Endothelial cell of umbilical vein (primary cell): Measurements from ENCODE around the gene PRLR. TPM values are rescaled to one million over a fixed set of nuclear protein-coding genes. Genes with fewer than 3 reads are reported as not detected.

Experiments
- BruUV-seq: library from RNA; stranded (reverse); fragments of 400-500 nt; replicated peaks from 2 replicates; lab custom pipeline; 2021; lab: Mats Ljungman, UMichigan
- CTCF ChIA-PET: fragments of 300-600, 350-600 bp; sonication (Branson Sonifier 250); formaldehyde crosslinking; loops from one replicate; lab custom pipeline; 2021; ENCODE audit warnings: antibody characterized with exemption, inconsistent platforms; lab: Charles Lee
- POLR2A ChIA-PET: fragments of 300-600, 350-600 bp; sonication (Branson Sonifier 250); formaldehyde crosslinking; loops from one replicate; lab custom pipeline; 2021; ENCODE audit warnings: antibody characterized with exemption, inconsistent platforms; lab: Charles Lee
- DNase-seq: peaks from one replicate; pipeline ENCODE4 v3.0.0-alpha.2; 2011; ENCODE audit warnings: low read depth, low spot score
- FAIRE-seq: peaks from 2 replicates; lab custom pipeline; 2011; peaks lifted over from hg19 to GRCh38; lab: Jason Lieb, UNC
- H2AFZ ChIP-seq: 2 replicates; pipeline ENCODE4 v1.6.0; 2012; ENCODE audit warnings: low read depth, low read length, control low read depth, inconsistent platforms
- H3K27ac ChIP-seq: 2 replicates; pipeline ENCODE4 v1.5.1; 2011; ENCODE audit warnings: low read depth, mild to moderate bottlenecking, control low read depth, low read length, moderate library complexity; ENCODE audit not compliant: insufficient read depth
- H3K27me3 ChIP-seq, 2 experiments: 2 replicates each; pipeline versions ENCODE4 v1.6.0 to v1.6.1; 2011; ENCODE audit warnings: low read length in 2 of 2, mixed read lengths in 1 of 2; ENCODE audit not compliant: control insufficient read depth in 2 of 2, insufficient read depth in 2 of 2
- H3K36me3 ChIP-seq, 2 experiments: 2 replicates in 1 of 2; 3 replicates in 1 of 2; pipeline ENCODE4 v1.5.1; 2011; ENCODE audit warnings: low read length in 2 of 2, mild to moderate bottlenecking in 1 of 2, moderate library complexity in 1 of 2; ENCODE audit not compliant: control insufficient read depth in 2 of 2, insufficient read depth in 2 of 2; ENCODE audit errors: extremely low read depth in 1 of 2
- H3K4me1 ChIP-seq: 3 replicates; pipeline ENCODE4 v1.5.1; 2011; ENCODE audit warnings: mild to moderate bottlenecking, low read length; ENCODE audit not compliant: control insufficient read depth, insufficient read depth; ENCODE audit errors: extremely low read depth
- H3K4me2 ChIP-seq: 2 replicates; pipeline ENCODE4 v1.6.1; 2011; ENCODE audit warnings: low read length, control low read depth, mixed read lengths; ENCODE audit not compliant: insufficient read depth
- H3K4me3 ChIP-seq, 3 experiments: fragments of 200-600 bp in 1 of 3; sonication (generic), shearing (Covaris generic) in 1 of 3; replicated peaks in 1 of 3; 2 replicates each; pipeline ENCODE4 v1.5.1; 2011 to 2016; ENCODE audit warnings: control low read depth in 3 of 3, low read length in 3 of 3, mild to moderate bottlenecking in 2 of 3, inconsistent platforms in 1 of 3, low read depth in 1 of 3, moderate library complexity in 1 of 3; ENCODE audit not compliant: insufficient read depth in 1 of 3
- H3K79me2 ChIP-seq: 2 replicates; pipeline ENCODE4 v1.6.0; 2012; ENCODE audit warnings: low read length, inconsistent platforms; ENCODE audit not compliant: control insufficient read depth, insufficient read depth
- H3K9ac ChIP-seq: replicated peaks from 2 replicates; pipeline ENCODE3; 2011; ENCODE audit warnings: low read length, control low read depth; ENCODE audit not compliant: insufficient read depth; ENCODE audit errors: extremely low read depth
- H3K9me1 ChIP-seq: replicated peaks from 3 replicates; pipeline ENCODE4 v1.6.0; 2011; ENCODE audit warnings: mild to moderate bottlenecking, low read length; ENCODE audit not compliant: control insufficient read depth, insufficient read depth; ENCODE audit errors: extremely low read depth
- H3K9me3 ChIP-seq: replicated peaks from 2 replicates; pipeline ENCODE4 v1.5.1; 2012; ENCODE audit warnings: low read length, inconsistent platforms; ENCODE audit not compliant: control insufficient read depth, insufficient read depth
- H4K20me1 ChIP-seq: replicated peaks from 2 replicates; pipeline ENCODE3; 2011; ENCODE audit warnings: mild to moderate bottlenecking, low read length; ENCODE audit not compliant: control insufficient read depth, insufficient read depth; ENCODE audit errors: extremely low read depth
- EZH2 ChIP-seq: IDR thresholded peaks from 2 replicates; pipeline ENCODE4 v1.6.1; 2012; ENCODE audit warnings: borderline replicate concordance, low read depth, mild to moderate bottlenecking, moderate library complexity, low read length, inconsistent platforms; ENCODE audit not compliant: severe bottlenecking
- FOS ChIP-seq: IDR thresholded peaks from 2 replicates; pipeline ENCODE4 v1.6.1; 2011; ENCODE audit warnings: mild to moderate bottlenecking, low read length, moderate library complexity, borderline replicate concordance; ENCODE audit not compliant: insufficient read depth
- GATA2 ChIP-seq: IDR thresholded peaks from 2 replicates; pipeline ENCODE4 v1.7.0; 2011; ENCODE audit warnings: low read depth, mild to moderate bottlenecking, moderate library complexity, mixed read lengths, low read length; ENCODE audit not compliant: insufficient read length, insufficient read depth
- JUN ChIP-seq: IDR thresholded peaks from 2 replicates; pipeline ENCODE4 v1.6.1; 2011; ENCODE audit warnings: borderline replicate concordance, low read depth; ENCODE audit not compliant: insufficient read length, insufficient read depth
- MYC ChIP-seq: IDR thresholded peaks from one replicate; pipeline ENCODE4 v1.6.1; 2011; ENCODE audit warnings: mild to moderate bottlenecking, low read depth, low read length
- POLR2A ChIP-seq: IDR thresholded peaks from 2 replicates; pipeline ENCODE4 v1.6.1; 2012; ENCODE audit warnings: low read depth, mild to moderate bottlenecking, control low read depth, low read length
- POLR2AphosphoS5 ChIP-seq: IDR thresholded peaks from 2 replicates; pipeline ENCODE4 v1.6.1; 2012; ENCODE audit warnings: low read depth, mild to moderate bottlenecking, control low read depth, low read length, moderate library complexity; ENCODE audit not compliant: insufficient read depth
- dilution Hi-C: fragments of 300-500 bp; cut with MboI; formaldehyde crosslinking; loops from one replicate; pipeline ENCODE4 v1.15.0; 2019; ENCODE audit warnings: low sequenced_read_pairs; ENCODE audit not compliant: extremely low pct_ligation_motif_present
- intact Hi-C: fragments of 100-400 bp; cut with micrococcal nuclease; formaldehyde crosslinking; loops from one replicate; pipeline ENCODE4 v1.10.0; 2022
- polyA plus RNA-seq, 4 experiments: library from polyadenylated mRNA; depleted of rRNA in 3 of 4; stranded (reverse) in 3 of 4; unstranded in 1 of 4; fragments of >200 nt; gene quantifications; 2 replicates each; pipeline versions ENCODE4 v1.2.1 to v1.2.3, GENCODE V29; 2011 to 2012; ENCODE audit warnings: missing spikeins in 1 of 4
- total RNA-seq: library from RNA; stranded (reverse); gene quantifications from 2 replicates; pipeline ENCODE4 v1.2.3, GENCODE V29; 2021
- TF ChIP-seq, protein P1 (sequence below): IDR thresholded peaks from 2 replicates; pipeline ENCODE4 v1.6.1; 2011; ENCODE audit not compliant: insufficient read depth, insufficient read length
- TF ChIP-seq, protein P2 (sequence below), 2 donors: IDR thresholded peaks; 1 replicate in 1 of 2; 2 replicates in 1 of 2; pipeline ENCODE4 v1.5.1; 2011; ENCODE audit warnings: low read length in 2 of 2, mild to moderate bottlenecking in 2 of 2, moderate library complexity in 2 of 2, control low read depth in 1 of 2, inconsistent platforms in 1 of 2, low read depth in 1 of 2; ENCODE audit not compliant: insufficient read depth in 1 of 2; ENCODE audit errors: extremely low read depth in 1 of 2

PRLR gene
- total and polyA plus RNA-seq, 2 donors (not counting 3 experiments of a cell fraction or from before 2014, with no cell fraction given): not detected

DNA sequence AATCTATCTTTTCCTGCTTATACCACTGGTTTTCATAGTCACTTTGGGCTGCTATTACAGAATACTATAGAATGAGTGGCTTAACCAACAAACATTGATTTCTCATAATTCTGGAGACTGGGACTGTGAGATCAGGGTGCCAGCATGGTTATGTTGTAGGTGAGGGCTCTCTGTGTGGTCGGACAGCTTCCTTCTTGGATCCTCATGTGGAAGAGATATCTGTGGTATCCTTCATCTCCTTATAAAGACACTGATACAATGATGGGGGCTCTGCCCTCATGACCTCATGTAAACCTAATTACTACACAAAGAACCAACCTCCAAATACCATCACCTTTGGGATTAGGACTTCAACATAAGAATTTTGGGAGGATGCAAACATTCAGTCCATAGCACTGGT is 13.9 kb upstream of the PRLR start:
- ChIA-PET CTCF (no interaction called here), POLR2A (no interaction called here)
- Histone ChIP-seq H3K36me3 (no peaks in the 10 kb centered on the region), H3K27me3 (no peaks in the 10 kb centered on the region), H3K9me3 (no peaks in the 10 kb centered on the region), H3K9me1 (no peaks in the 10 kb centered on the region), H3K9ac (no peak overlapping the region), H4K20me1 (no peaks in the 10 kb centered on the region), H3K27ac (no peak overlapping the region), H3K4me2 (no peak overlapping the region), H3K79me2 (no peaks in the 10 kb centered on the region), H3K4me1 (no peaks in the 10 kb centered on the region), H3K4me3 (no peak overlapping the region), H2AFZ (no peak overlapping the region)
- DNase-seq (no peak), FAIRE-seq (no peak)
- BruUV-seq: no TSS peak
- intact Hi-C loops: no loop called here
- TF ChIP-seq JUN: no peak
- TF ChIP-seq, protein P1, sequence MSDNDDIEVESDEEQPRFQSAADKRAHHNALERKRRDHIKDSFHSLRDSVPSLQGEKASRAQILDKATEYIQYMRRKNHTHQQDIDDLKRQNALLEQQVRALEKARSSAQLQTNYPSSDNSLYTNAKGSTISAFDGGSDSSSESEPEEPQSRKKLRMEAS: no peak
- TF ChIP-seq GATA2: no peak
- no peak for TF ChIP-seq POLR2AphosphoS5
- TF ChIP-seq EZH2: no peak
- TF ChIP-seq FOS: no peak
- no peak for TF ChIP-seq MYC
- TF ChIP-seq, protein P2, sequence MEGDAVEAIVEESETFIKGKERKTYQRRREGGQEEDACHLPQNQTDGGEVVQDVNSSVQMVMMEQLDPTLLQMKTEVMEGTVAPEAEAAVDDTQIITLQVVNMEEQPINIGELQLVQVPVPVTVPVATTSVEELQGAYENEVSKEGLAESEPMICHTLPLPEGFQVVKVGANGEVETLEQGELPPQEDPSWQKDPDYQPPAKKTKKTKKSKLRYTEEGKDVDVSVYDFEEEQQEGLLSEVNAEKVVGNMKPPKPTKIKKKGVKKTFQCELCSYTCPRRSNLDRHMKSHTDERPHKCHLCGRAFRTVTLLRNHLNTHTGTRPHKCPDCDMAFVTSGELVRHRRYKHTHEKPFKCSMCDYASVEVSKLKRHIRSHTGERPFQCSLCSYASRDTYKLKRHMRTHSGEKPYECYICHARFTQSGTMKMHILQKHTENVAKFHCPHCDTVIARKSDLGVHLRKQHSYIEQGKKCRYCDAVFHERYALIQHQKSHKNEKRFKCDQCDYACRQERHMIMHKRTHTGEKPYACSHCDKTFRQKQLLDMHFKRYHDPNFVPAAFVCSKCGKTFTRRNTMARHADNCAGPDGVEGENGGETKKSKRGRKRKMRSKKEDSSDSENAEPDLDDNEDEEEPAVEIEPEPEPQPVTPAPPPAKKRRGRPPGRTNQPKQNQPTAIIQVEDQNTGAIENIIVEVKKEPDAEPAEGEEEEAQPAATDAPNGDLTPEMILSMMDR (IDR thresholded peaks at IDR 0.05; ENCODE audit: extremely low read depth in 1 of 2, insufficient read depth in 1 of 2, low read depth in 1 of 2, low read length in 2 of 2): no peak
- no peak for TF ChIP-seq POLR2A
- dilution Hi-C loops: no loop called here
